HTERT RPE-1 (cell line): ENCODE measurements around the gene TTLL10.
"Not testable (repeated sequence)": the region's sequence is repeated elsewhere in the genome, so short reads cannot be mapped to it uniquely, and the experiment has no call there.

Source experiments
- in situ Hi-C: fragments of 300-500 bp; cut with MboI; formaldehyde crosslinking; loops from 4 replicates; pipeline ENCODE4 v1.14.3; 2020; ENCODE audit warnings: low sequenced_read_pairs

TTLL10 gene

DNA sequence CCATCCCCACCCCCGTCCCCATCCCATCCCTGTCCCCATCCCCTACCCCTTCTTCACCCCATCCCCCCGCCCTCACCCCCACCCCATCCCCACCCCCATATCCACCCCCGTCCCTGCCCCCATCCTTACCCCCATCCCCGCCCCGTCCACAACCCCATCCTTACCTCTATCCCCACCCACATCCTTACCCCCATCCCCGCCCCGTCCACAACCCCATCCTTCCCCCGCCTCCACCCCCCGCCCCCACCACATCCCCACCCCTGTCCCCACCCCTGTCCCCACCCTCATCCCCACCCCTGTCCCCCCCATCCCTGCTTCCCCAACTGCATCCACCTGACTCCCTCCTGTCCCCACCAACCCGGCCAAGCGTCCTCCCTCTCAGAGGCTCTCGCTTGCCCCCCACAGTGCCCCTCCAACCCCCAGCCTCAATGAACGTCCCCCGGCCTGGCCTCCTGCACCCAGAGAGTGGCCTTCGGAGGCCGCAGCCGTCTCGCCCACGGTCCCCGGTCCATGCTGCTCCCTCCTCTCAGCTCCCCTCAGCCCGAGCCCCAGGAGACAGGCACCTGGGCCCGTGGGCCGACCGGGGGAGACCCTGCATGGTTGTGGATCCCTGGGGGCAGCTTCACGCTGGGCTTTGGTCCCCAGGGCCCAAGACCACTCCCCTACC is 32.3 kb upstream of the TTLL10 start:
- in situ Hi-C loops, result no loop called here

DNA sequence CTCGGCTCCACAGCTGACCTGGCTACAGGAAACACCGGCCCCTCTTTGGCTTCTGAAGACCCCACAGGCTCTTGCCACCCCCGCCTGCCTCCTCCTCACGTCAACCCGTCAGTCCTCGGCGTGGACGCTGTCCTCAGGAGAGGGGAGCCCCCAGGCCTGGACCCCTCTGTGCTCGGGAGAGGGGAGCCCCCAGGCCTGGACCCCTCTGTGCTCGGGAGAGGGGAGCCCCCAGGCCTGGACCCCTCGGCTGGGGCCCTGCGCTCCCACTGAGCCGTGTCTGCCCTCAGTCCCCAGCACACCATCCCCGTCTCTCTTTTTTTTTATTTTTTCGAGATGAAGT is 31.8 kb upstream of the TTLL10 start:
- in situ Hi-C loops, result no loop called here

DNA sequence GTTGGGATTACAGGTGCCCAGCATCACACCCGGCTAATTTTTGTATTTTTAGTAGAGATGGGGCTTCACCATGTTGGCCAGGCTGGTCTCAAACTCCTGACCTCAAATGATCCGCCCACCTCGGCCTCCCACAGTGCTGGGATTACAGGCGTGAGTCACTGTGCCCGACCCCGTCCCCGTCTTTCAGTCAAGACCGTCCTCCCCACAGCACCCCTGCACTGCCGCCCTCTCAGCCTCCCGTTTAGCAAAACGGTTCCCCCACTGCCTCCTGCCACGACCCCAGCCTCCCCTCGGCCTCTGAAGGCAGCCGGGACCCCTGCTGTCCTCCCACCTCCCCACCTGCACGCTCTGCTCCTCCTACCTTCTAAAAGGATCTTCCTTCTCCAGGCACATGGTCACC is 31.3 kb upstream of the TTLL10 start:
- in situ Hi-C loops, result not testable (repeated sequence)

DNA sequence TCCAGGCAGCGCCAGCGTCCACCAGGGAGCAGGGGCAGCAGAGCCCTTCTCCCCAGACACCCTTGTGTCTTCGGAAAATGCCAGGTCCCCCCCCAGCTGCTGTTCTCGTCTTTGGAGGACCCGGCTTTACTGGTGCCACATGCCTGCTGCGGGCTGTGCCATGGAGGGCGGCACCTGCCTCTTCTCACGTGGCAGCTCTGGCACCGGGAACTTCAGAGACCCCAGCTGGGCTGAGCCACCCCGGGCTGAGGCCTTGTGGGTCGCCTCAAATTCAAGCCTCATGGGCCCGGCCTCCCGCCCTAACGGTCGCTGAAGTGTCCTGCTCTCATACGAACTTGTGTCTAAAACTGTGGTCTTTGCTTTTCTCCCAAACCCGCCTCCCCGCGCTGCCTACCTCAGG is 30.8 kb upstream of the TTLL10 start:
- in situ Hi-C loops, result no loop called here

DNA sequence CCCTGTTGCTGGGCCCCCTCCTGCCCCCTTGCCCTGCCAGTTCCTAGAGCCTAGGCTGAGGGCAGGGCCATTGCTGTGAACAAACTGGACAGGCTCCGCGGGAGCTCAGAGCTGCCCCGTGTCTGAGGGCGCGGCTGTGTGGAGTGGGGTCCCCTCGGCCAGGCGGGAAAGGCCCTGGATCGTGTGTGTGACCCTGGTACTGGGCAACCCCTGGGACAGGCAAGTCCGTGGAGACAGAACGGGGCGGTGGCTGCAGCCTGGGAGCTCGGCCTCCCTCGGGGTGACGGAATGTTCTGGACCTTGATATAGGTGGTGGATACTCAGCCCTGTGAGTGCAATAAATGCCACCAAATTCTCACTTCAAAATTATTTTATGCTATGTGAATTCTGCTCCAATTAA is 30.0 kb upstream of the TTLL10 start:
- in situ Hi-C loops, result no loop called here

DNA sequence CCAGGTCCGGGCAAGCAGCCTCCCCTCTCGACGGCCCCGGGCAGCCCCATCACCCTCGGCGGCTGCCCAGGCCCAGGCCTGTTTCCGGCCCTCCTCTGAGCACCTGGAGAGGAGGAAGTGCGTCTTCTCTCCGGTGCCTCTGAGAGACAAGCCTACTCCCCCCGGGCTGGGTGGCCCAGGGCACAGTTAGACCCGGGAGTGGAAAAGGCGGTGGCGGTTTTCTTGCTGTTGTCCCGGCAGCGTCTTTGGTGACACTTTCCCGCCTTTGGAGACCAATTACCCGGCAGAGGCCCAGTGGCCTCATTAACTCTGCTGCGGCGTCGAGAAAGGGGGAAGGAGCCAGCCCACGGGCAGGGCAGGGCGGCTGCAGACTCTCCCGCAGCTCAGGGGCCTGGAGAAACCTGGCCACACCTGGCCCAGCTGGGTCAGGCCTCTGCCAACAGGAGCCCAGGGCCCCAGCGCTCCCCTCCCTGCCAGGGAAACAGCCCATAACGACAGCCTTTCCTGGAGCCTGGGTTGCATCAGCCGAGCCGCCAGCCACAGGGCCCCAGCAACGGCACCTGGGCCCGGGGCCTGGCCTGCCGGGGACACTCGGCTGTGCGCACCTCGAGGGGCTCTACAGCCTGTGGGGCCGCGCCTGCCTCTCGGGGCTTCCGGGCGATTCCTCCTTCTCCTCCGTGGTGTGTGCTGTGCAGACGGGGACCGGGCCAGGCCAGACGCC is 29.4 kb upstream of the TTLL10 start:
- in situ Hi-C loops, result no loop called here

DNA sequence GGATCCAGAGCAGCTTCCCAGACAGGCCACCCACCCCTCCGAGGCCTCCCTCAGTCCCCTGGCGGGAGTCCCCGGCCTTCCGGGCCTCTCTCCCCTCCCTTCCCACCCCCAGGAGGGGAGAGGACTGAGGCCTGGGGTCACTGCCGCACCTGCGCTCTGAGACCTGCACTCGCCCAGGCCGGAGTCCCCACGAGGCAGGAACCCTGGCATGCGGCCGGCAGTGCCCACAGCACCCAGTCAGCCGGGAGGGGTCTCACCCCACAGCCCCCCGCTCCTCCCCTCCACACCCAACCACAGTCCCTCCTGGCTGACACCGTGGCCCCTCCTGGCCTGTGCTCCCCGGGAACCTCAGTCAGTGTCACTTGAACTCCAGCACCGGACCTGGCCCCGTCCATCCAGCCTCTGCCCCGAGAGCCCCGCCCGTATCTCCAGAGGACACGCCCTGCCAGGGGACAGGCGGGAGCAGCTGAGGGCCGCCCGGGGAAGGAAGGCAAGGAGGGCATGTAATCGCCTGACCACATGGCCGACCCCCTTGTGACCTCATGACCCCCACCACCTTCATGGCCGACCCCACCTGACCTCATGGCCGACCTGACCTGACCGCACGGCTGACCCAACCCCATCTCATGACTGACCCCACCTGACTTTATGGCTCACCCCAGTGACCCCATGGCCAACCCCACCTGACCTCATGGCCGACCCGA is 28.7 kb upstream of the TTLL10 start:
- in situ Hi-C loops, result no loop called here

DNA sequence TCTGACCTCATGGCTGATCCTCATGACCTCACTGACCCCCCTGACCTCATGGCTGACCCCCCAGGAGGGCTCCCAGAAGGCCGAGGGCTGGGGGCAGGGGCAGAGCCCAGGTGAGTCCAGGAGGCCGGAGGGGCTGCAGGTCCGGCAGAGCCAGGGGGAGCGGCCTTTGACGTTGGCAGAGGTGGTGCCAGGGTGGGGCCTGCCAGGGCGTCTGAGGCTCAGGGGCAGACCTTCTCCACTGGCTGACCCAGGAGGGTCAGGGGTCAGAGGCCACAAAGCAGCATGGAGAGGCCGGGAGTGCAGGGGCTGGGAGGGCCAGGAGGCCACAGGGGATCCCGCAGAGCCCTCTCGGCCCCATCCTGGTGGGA is 28.1 kb upstream of the TTLL10 start:
- in situ Hi-C loops, result no loop called here

DNA sequence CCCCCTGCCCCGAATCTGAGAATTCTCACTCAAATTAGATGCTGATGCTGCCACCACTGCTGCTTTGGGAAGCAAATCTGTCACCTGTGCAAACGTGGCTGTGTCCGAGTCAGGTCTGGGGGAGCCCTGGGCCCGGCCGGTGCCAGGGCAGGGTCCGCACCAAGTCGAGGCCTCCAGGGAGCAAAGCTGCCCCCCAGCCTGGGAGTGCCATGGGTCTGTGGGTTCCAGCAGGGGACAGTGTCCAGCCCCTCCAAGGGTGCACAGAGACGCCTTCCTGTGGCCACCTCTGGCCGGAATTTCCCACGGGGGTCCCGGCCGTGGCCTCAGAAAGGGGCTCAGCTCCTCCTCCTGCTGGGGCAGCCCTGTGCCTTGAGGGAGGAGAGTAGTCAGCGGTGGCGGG is 27.7 kb upstream of the TTLL10 start:
- in situ Hi-C loops, result no loop called here

DNA sequence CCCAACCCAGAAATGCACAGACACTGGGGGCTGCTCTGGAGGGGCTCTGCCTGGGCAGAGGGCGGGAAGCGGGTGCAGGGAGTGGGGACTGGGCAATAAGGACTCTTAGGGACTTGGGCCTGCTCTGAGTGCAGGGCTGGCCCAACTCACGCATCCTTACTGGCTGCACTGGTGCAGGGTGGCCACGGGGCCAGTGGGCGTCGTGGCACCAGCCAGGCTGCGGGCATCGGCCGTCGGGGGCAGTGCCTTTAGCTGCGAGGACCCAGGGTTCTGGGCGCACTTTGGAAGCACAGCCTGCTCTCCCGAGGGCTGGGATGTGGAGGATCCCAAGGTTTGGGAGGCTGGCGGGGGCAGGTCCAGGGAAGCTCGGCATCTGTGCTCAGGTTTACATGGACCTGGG is 27.1 kb upstream of the TTLL10 start:
- in situ Hi-C loops, result no loop called here

DNA sequence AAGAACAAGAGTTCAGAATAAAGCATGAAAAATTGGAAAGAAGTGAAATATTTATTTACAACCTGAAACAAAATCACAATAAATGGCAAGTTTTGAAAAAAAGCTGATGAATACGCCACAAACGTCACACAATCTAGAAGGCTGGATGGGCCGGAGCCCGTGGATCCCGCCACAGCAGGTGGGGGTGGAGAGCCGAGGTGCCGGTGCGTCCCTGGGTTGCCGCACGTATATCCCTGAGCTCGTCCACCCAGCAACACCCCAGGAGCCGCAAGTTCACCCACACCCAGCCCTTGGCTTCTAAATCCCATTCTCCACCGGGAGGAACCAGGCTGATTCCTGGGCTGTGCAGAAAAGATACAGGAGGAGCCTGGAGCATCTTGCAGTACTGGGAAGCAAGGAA is 25.6 kb upstream of the TTLL10 start:
- in situ Hi-C loops, result no loop called here

DNA sequence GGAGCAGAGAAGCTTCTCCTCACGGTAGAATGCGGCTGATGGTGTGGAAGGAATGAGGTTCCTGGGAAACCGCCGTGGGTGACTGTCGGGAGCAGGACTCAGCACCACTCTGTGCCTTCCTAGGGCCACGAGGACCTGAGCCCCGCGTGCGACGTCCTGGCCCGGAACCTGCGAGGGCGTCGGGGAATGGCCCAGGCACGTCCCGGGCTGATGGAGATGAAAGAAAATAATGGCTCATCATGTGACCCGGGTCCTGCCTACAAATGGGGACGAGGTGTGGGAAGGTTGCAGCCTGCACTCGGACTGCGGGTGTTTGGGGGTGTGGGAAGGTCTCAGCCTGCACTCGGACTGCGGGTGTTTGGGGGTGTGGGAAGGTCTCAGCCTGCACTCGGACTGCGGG is 25.1 kb upstream of the TTLL10 start:
- in situ Hi-C loops, result no loop called here

DNA sequence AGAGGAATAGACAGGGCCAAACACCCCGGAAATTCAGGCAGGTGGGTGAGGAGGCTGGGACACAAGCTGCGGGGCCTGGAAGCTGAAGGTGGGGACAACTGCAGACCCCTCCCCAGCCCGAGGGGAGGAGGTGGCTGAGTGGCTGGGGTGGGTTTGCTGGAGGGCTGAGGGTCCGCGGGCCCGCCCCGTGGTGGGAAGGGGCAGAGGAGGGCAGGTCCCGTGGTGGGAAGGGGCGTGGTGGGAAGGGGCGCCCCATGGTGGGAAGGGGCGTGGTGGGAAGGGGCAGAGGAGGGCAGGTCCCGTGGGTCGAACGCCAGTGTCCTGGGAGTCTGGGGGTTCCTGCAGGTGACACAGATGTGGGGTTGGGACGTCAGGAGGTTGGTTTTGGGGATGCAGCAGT is 24.3 kb upstream of the TTLL10 start:
- in situ Hi-C loops, result no loop called here

DNA sequence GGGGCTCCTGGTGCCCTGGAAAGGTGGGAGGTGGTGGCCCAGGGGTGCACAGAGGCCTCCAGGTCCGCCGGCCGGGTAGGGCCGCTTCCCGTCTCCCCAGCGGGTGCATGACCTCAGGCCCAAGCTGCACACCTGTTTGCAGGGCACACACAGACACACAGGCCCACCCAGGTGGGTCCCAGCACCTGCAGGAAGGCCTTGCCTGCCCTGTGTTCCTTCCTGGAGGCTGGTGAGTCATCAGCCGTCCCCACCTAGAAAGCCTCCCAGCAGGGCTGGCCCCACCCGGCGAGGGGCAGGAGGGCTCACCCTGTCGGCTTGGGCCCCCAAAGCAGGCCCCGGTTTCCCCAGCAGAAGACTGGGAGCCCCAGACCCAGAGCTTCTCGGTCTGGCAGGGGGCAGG is 23.6 kb upstream of the TTLL10 start:
- in situ Hi-C loops, result no loop called here

DNA sequence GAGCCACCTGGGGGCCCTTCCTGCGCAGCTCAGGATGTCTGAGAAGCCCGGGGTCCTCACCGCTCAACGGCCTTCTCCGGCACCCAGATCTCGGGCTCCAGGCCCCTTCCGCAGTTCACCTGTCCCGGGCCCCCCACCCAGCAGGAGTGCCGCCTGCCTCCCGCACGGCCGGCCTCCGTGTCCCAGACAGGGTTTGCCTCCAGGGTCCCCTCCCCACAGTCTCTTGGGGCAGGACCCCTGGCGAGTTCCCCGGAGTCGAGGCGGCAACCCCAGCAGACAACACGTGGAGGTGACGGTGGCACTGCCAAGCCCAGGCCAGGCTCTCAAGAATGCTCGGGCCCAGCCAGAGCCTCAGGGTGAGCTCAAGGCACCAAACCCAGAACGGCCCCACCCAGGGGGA is 22.4 kb upstream of the TTLL10 start:
- in situ Hi-C loops, result no loop called here

DNA sequence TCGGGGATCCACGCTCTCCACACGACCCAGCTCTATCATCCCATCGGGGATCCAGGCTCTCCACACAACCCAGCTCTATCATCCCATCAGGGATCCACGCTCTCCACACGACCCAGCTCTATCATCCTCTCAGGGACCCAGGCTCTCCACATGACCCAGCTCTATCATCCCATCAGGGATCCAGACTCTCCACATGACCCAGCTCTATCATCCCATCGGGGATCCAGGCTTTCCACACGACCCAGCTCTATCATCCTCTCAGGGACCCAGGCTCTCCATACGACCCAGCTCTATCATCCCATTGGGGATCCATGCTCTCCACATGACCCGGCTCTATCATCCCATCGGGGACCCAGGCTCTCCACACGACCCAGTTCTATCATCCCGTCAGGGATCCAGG is 21.2 kb upstream of the TTLL10 start:
- in situ Hi-C loops, result not testable (repeated sequence)

DNA sequence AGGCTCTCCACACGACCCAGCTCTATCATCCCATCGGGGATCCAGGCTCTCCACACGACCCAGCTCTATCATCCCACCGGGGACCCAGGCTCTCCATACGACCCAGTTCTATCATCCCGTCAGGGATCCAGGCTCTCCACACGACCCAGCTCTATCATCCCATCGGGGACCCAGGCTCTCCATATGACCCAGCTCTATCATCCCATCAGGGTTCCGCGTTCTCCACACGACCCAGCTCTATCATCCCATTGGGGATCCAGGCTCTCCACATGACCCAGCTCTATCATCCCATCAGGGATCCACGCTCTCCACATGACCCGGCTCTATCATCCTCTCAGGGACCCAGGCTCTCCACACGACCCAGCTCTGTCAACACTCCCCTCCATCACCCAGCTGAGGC is 20.5 kb upstream of the TTLL10 start:
- in situ Hi-C loops, result not testable (repeated sequence)

DNA sequence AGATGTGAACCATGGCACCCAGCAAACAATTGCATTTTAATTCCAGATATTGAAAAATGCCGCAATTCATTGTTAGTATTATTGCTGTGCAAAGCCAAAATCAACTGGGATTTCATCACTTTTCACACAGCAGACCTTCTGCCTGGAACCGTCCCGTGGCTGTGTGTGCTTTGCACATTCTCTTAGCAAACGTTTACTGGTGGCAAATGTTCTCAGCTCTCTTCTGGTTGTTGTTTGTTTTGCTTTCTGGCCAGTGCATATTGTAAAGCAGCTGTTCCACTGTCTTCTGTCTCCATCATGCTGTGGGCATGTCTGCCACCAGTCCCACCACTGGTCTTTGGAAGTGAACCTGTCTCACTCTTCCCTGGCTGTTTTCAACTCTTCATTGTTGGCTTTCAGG is 19.8 kb upstream of the TTLL10 start:
- in situ Hi-C loops, result no loop called here

DNA sequence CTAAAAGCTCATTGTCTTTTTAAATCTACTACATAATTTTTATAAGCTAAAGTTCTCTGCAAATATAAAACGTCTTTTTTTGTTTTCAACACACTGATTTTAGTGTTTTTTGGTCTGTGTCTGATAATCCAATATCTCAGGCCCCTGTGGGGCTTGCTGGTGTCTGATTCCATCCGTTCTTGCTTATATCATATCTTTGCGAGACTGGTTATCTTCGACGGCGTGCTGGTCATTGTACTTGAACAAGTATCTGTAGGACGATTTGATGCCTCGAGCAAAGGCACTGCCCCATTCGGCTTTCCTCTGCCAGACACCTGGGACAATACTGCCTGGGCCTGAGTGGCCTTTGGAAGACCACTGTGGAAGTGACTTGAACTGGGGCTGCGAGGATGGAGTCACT is 18.4 kb upstream of the TTLL10 start:
- in situ Hi-C loops, result no loop called here

DNA sequence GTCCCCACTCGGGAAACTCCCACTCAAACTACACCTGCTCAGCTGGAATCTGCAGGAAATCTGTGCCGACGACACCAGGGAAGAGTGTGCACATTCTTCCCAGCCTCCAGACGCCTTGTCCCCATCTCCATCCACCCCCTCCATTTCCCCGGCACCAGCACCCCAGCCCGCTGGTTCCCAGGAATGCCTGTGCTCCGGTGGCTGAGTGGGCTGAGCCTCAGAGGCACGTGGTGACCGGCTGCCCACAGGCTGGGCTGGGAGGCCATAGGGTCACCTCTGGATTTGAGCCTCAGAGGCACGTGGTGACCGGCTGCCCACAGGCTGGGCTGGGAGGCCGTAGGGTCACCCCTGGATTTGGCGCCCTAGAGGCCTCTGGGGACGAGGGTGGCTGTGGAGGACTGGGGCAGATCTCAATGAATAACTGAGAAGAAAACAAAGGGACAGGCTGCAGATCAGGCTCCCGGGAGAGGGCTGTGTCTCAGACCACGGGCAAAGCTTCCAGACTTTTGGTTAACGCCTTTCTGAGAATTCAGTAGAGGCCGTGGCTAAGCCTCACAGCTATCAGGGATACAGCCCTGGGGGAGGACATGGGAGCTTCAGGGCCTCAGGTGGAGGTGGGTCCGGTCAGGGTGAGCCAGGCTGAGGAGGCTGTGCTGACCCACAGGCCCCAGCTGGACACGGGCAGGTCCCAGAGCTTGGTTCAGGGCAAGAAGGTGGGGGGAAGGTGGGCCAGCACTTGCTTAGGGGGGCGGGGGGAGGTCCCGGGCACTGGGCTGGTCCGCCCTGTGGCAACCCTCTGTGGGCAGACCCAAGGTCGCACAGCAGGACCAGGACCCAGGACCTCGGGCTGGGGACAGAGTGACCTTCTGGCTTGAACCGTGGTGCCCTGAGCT is 17.3 kb upstream of the TTLL10 start:
- in situ Hi-C loops, result no loop called here

DNA sequence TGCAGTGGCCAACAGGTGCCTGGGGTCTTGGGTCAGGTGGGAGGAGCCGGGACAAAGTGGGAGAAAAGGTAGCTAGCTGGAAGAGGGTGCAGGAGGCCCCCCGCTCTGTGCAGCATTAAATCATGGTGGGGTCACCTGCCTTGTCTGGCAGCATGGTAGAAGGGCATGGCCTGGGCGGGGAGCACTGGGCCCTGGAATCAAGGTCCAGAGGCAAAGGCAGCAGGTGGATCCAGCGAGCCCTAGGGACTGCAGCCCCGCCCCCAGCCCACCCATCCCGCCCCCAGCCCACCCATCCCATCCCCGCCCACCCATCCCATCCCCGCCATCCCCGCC is 16.7 kb upstream of the TTLL10 start:
- in situ Hi-C loops, result no loop called here
